Right lobe of liver (tissue), 6 donors: ENCODE measurements around the gene C1orf210. TPM values are rescaled to one million over a fixed set of nuclear protein-coding genes. Genes with fewer than 3 reads are reported as not detected.

ENCODE experiments used
- ATAC-seq, 4 donors: fragments of 200-7000 bp; cut with Tn5 transposase; one replicate each; pipeline ENCODE4 v1.9.1; 2020; ENCODE audit warnings: mild to moderate bottlenecking in 4 of 4, moderate library complexity in 4 of 4
- DNase-seq, 3 donors: peaks; one replicate each; pipeline ENCODE4 v3.0.0-alpha.2; 2020
- H3K27ac ChIP-seq, 3 donors: fragments of 200-600 bp; one replicate each; pipeline ENCODE4 v1.8.0; 2022
- H3K27me3 ChIP-seq, 2 donors: fragments of 200-600 bp; one replicate each; pipeline ENCODE4 v1.8.0; 2022
- H3K36me3 ChIP-seq, 4 donors: fragments of 200-600 bp; sonication (generic) in 1 of 4; one replicate each; pipeline versions ENCODE4 v1.5.1 to v1.8.0; 2017 to 2022; ENCODE audit warnings: control low read depth in 1 of 4
- H3K4me1 ChIP-seq, 4 donors: fragments of 200-600 bp; sonication (generic) in 1 of 4; one replicate each; pipeline versions ENCODE4 v1.5.1 to v1.8.0; 2017 to 2022; ENCODE audit warnings: control low read depth in 1 of 4
- H3K4me3 ChIP-seq, 3 donors: fragments of 200-600 bp; one replicate each; pipeline ENCODE4 v1.8.0; 2022
- H3K9me3 ChIP-seq, 4 donors: fragments of 200-600 bp; sonication (generic) in 1 of 4; one replicate each; pipeline versions ENCODE4 v1.5.1 to v1.8.0; 2017 to 2022; ENCODE audit warnings: control low read depth in 1 of 4
- POLR2A ChIP-seq: fragments of 450-650 bp; IDR thresholded peaks from one replicate; pipeline ENCODE4 v1.6.1; 2017; ENCODE audit warnings: antibody characterized with exemption, mild to moderate bottlenecking
- WGBS: methylation state at CpG from one replicate; pipeline ENCODE4 v1.1.6; 2018; ENCODE audit warnings: low coverage, low lambda C conversion rate; ENCODE audit not compliant: insufficient coverage; ENCODE audit errors: missing lambda C conversion rate; 5-methylcytosine and 5-hydroxymethylcytosine counted together
- intact Hi-C, 2 donors: fragments of 100-400 bp; cut with DNase I; formaldehyde crosslinking; loops; one replicate each; pipeline versions ENCODE4 v1.11.2 to v1.14.1; 2022
- total RNA-seq, 6 experiments: library from RNA; depleted of rRNA in 2 of 6; stranded (reverse); fragments of >200 nt in 2 of 6; fragmentation: NEBNext Ultra II Directional in 3 of 6; extraction: Animal tissue kit (Norgen Biotek cat#: 25700) in 3 of 6; gene quantifications; one replicate each; pipeline versions ENCODE4 v1.1.0 to v1.2.4, GENCODE V29; 2016 to 2023
- TF ChIP-seq, protein P1 (sequence below), 4 donors: fragments of 200-600 bp in 3 of 4; fragments of 450-650 bp in 1 of 4; IDR thresholded peaks; one replicate each; pipeline versions ENCODE4 v1.5.1 to v1.8.0; 2016 to 2022; ENCODE audit warnings: antibody characterized with exemption in 4 of 4, mild to moderate bottlenecking in 2 of 4
- donor health status: DM: no; HTN: yes; CAD: no.
- donor health status: DM: no; HTN: no; CAD: no.
- donor health status: DM: no; HTN: no; CAD: no.
- donor health status: DM: no; HTN: yes; CAD: no.
- donor health status: DM: no; HTN: yes; CAD: no.

The C1orf210 gene
- total RNA-seq, 6 experiments from 2014 or later, result 0.58 to 2.7 (median 1.7) TPM

DNA sequence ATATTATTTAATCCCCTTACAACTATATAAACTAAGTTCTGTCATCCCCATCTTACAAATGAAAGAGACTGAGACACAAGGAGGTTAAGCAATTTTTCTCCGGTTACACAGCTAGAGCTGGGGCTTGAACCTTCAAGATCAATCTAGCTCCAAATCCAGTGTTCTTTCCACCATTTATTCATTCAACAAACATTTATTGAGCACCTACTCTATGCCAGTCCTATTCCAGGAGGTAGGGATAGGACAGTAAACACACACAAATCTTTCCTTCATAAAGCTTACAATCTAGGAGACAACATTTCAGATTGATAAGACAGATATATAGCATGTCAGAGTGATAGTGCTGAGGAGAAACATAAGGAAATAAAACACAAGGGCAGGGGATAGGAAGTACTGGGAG, 18.5 kb downstream of the C1orf210 start:
- H3K4me3 ChIP-seq, result no peak overlapping the region
- H3K36me3 ChIP-seq, result no peaks in the 10 kb centered on the region
- TF ChIP-seq, protein P1, sequence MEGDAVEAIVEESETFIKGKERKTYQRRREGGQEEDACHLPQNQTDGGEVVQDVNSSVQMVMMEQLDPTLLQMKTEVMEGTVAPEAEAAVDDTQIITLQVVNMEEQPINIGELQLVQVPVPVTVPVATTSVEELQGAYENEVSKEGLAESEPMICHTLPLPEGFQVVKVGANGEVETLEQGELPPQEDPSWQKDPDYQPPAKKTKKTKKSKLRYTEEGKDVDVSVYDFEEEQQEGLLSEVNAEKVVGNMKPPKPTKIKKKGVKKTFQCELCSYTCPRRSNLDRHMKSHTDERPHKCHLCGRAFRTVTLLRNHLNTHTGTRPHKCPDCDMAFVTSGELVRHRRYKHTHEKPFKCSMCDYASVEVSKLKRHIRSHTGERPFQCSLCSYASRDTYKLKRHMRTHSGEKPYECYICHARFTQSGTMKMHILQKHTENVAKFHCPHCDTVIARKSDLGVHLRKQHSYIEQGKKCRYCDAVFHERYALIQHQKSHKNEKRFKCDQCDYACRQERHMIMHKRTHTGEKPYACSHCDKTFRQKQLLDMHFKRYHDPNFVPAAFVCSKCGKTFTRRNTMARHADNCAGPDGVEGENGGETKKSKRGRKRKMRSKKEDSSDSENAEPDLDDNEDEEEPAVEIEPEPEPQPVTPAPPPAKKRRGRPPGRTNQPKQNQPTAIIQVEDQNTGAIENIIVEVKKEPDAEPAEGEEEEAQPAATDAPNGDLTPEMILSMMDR (IDR thresholded peaks at IDR 0.05), result no peak
- no peak for TF ChIP-seq POLR2A
- no peaks in the 10 kb centered on the region for H3K27me3 ChIP-seq
- H3K9me3 ChIP-seq, result no peaks in the 10 kb centered on the region
- H3K27ac ChIP-seq, result peak overlapping the region in 1 of 3 donors; percentile 45
- H3K4me1 ChIP-seq, result peaks cover 0 to 39% (median 6%) of the 10 kb centered on the region in 4 donors
- DNase-seq, result no peak
- WGBS, result 87% methylated on average over 1 of the region's 1 CpG
- intact Hi-C loops, result no loop called here
- no peak for ATAC-seq

DNA sequence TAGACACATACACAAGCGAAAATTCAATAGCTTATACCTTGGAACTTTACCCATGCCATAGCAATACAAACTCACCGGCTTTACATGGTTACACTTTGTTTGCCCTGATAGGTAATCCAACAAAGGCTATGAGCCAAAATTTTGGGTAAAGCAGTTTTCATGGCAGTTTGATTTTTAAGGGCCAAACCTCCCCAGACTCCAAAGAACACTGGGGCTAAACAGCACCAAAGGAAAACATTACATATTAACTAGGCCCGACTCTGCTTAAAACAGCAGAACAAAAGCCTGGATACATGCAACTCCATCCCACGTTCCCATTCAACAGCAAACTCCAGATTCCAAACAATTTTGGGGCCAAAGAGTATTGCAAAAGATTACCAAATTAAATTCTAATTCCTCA, 19.9 kb downstream of the C1orf210 start:
- H3K4me3 ChIP-seq, result no peak overlapping the region
- H3K27me3 ChIP-seq, result no peaks in the 10 kb centered on the region
- peaks cover 0 to 39% (median 8%) of the 10 kb centered on the region in 4 donors for H3K4me1 ChIP-seq
- intact Hi-C loops, result no loop called here
- peak; percentile 81 to 90 (median 84) for ATAC-seq
- WGBS, result 19% methylated on average over 4 of the region's 4 CpGs
- H3K9me3 ChIP-seq, result no peaks in the 10 kb centered on the region
- no peak for TF ChIP-seq POLR2A
- TF ChIP-seq, protein P1 (IDR thresholded peaks at IDR 0.05), result no peak
- no peaks in the 10 kb centered on the region for H3K36me3 ChIP-seq
- peak overlapping the region in 2 of 3 donors; percentile 36 to 64 for H3K27ac ChIP-seq
- peak in 1 of 3 donors; percentile 66 for DNase-seq

DNA sequence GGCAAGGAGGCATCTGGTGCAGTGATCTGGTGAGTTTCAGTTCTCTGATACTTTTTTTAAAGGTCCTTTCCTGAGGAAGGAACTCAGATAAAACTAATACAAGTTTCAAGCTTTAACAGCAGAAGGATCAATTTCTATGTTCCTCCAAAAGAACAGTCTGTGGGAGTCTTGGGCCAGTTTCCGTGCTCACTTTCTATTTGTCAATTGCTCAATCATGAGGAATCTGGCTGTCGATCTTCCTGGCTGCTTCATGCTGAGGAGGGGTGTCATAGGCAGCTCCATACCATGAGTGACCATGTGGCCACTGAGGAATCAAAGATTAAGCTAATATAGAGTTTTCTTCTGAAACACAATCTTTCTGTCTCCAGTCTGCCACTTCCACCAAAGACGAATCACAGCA, 27.0 kb downstream of the C1orf210 start:
- 29% methylated on average over 3 of the region's 3 CpGs for WGBS
- Histone ChIP-seq H3K4me3 (no peak overlapping the region), H3K27ac (peak overlapping the region in 2 of 3 donors; percentile 11 to 44), H3K9me3 (no peaks in the 10 kb centered on the region), H3K4me1 (peaks cover 0 to 38% (median 18%) of the 10 kb centered on the region in 4 donors), H3K36me3 (no peaks in the 10 kb centered on the region), H3K27me3 (no peaks in the 10 kb centered on the region)
- TF ChIP-seq, protein P1 (IDR thresholded peaks at IDR 0.05), result no peak
- no peak for TF ChIP-seq POLR2A
- peak; percentile 38 to 61 (median 50) for ATAC-seq
- intact Hi-C loops, result no loop called here
- DNase-seq, result peak in 1 of 3 donors; percentile 13

DNA sequence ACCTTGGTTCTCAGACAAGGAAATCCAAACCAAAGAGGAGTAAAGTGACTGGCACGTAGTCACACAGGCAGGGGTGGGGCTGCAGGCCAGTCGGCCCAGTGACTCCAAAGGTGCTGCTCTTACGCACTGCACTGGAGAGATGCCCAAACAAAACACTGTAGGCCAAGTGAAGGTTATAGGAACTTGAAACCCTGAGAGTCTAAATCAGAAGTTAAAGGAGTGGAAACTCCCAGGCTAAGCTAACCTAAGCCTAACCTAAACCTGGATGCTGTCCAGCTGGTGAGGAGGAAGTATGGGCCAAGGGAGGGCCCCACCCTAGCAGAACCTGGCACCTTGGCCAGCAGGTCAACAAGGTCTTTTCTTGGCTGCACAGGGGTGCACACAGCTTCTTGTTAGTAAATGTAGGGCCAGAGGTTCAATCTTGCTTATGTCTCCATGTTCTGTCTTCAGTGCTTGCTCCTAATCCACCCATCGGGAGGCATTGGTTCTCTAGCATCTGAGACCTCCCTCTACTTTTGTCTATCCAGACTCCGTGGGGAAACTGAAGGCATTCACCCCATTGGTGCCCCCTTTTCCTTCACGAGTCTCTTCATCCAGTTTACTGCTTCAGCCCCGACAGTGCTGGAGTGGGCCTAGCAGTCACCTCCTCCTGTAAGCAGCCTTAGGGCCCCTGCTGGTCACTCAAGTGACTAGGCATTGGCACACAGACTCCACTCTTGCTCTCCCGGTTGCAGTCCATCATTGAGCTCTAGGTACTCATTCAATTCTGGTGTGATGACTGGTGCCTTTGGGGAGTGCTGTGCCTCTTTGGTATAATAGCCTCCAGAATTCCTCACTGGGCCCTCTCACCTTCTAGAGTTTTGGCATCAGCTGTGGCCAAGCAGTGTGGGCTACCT, 28.5 kb downstream of the C1orf210 start:
- H3K9me3 ChIP-seq, result no peaks in the 10 kb centered on the region
- no peaks in the 10 kb centered on the region for H3K27me3 ChIP-seq
- H3K4me1 ChIP-seq, result peaks cover 0 to 38% (median 16%) of the 10 kb centered on the region in 4 donors
- no peak overlapping the region for H3K4me3 ChIP-seq
- DNase-seq (peak; percentile 73 to 87 (median 85)), ATAC-seq (peak; percentile 84 to 92 (median 87))
- intact Hi-C loops, result no loop called here
- H3K36me3 ChIP-seq, result no peaks in the 10 kb centered on the region
- H3K27ac ChIP-seq, result peak overlapping the region; percentile 6 to 52 (median 47)
- WGBS, result 36% methylated on average over 4 of the region's 8 CpGs
- no peak for TF ChIP-seq POLR2A
- TF ChIP-seq, protein P1 (IDR thresholded peaks at IDR 0.05), result no peak
